Activated T-cell treated with anti-CD3 and anti-CD28 coated beads, Interleukin-2, amount 50 U/mL, for 1 hour (primary cell): ENCODE measurements around the gene TNIP1.

Source experiments
- DNase-seq: peaks from one replicate; pipeline ENCODE4 v3.0.0-alpha.2; 2020

Gene TNIP1

DNA sequence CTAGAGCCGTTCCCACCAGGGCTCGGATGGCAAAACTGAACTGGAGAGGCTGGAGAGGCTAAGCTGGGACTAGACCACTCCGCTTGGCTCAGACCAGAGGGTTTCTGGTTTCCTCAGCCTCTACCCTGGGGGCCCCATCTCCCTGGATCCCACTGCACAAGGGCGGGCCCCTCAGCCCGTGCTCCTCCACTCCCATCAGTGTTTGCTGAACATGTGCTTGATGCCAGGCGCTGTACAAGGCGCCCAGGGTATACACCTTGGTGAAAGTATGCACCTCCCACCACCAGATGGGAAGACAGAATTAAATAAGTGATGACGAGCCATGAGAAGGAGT is 42.5 kb downstream of the TNIP1 start:
- DNase-seq, result no peak

DNA sequence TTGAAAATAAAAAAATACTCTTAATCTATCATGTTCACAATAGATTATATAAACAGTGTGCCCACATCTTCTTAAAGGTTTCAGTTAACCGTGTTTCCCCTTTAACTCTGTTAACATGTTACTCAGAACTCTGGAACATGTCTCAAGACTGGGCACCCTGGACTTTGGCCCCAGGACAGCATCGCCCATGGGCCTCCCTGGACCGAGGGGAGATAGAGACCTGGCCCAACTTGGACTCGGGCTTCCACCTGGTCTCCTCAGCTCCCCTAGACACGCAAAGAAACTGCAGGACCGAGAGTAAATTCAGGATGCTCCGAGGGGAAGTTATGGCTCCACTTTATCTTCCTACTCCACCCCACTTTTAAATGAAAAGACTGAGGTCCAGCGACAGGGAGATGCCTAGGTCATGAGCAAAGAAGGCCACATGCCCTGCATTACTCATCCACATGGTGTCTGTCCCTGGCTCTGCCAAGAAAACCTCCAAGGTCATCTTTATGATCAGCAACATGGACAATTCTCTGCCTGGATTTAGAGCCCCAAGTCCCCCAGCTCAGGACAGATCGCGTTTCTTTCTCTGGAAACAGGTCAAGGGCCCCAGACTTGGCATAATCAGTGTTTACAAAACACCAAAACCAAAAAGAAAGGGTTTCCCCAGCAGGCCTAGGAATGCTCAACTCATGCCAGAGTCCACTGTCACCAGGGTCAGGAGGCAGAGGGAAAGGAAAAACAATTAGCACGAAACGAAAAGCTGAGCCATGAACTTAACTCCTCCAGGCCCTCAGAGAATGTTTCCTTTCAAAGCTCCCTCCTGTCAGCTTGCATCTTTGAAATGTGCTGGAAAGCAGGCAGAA is 43.0 kb downstream of the TNIP1 start:
- no peak for DNase-seq

DNA sequence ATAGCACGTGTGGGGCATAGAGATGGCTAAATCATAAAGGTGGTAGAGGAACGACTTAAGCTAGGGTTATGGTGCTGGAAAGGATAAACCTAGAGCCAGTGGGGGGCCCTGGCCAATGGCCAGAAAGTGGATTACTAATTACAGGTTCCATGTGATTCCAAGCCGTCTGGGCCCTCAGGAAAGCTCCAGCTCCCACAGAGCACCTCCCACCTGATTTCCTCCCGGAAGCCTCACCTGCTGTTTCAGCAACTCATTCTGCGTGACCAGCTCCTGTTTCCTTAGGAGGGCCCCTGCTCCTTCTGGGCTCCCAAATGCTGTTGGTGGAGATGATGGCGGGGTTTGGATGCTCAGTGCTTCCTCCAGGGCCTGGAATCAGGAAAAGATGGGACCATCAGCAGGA is 44.3 kb downstream of the TNIP1 start:
- DNase-seq, result no peak

DNA sequence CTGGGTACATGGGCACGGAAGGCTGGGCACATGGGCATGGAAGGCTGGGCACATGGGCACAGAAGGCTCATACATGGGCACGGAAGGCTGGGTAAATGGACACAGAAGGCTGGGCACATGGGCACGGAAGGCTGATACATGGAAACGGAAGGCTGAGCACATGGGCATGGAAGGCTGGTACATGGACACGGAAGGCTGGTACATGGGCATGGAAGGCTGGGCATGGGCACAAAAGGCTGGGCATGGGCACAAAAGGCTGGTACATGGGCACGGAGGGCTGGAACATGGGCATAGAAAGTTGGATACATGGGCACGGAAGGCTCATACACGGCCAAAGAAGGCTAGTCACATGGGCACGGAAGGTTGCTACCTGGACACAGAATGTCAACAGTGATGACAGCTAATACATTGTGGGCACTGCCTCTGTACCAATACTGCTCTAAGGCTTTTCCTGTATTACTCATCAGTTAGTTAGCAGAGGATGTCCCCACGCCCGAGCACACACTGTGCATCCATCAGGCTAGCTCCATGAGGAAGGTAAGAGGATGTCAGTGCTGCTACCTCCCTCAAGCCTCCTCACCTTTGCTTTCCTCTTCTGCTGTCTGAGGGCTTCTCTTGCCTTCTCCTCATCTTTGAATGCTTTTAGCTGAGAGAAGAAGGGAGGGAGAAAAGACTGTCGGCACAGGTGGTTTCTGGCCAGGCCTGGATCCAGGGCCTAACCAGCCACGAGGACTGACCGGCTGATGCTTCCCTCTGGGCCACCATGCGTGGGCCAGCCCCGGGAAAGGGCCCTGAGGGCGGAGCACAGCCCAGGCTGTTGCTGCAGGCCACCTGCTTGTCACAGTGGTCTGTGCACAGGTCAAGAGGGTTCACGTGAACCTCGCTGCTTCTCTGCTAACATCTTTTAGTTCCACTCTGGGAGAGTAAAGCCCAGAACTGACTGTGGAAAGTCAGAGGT is 46.1 kb downstream of the TNIP1 start:
- DNase-seq, result no peak

DNA sequence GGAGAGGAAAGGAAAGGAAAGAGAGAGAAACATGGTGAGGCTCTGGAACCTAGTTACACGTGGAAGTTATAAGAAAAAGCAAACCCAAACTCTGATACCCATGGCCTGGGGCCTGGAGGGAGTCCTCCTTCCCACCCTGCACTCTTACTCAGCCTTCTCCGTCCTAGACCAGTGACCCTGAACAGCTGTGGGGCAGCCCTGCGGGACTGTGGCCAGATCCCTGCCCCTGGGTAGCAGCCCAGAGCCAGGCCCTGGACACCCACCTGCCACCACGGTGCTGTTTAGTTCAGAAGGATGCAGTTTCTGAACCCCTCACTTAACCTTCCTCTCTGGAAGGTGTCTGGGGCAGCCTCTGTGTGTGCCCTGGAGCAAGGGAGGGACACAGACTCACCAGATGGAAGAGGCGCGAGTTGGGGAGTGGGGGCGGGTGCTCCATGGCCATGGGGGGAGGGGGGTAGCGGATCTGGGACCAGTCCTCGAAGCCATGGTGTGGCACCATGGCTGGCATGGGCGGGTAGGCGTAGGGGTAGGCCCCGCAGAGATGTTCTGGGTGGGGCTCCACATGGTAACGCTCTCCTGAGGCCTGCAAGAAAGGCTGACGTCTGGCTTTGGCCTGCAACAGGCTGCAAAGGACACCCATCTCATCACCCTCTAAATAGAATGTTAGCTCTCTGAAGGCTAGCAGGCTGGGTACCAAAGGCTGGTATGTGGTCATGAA is 47.5 kb downstream of the TNIP1 start:
- no peak for DNase-seq

DNA sequence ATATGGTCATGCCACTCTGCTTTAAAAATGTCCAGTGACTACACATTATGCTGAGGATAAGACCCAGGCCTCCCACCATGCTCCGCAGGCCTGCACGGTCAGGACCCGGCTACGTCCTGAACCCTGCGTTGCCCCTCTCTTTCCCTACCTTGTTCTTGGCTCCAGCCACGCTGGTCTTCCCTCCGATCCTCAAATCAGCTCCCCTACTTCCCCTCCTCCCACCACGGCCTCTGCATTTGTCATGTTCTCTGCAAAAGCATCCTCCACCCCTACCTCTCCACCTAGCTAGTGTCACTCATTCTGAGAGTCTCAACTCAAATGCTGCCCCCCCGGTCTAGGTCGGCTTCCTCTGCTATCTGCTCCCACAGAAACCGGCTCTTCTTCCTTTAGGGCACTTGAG is 49.3 kb downstream of the TNIP1 start:
- no peak for DNase-seq

DNA sequence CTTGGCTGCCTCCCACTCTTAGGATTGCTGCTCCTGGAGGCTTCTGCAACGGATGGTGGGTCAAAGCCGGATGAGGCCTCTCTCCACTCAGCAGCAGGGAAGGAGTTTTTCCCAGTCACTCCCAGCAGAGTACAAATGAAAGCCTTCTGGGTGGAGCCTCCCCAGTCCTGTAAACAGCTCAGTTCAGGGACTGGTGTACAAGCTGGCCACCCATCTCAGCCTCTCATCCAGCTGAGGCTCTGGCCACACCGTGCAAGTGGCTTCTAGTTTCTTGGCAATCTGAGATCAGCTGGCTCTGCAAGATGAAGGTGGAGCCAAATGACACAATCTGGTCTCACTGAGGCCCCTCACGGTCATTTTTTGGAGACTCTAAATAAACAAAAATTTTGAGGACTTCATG is 50.5 kb downstream of the TNIP1 start:
- no peak for DNase-seq

DNA sequence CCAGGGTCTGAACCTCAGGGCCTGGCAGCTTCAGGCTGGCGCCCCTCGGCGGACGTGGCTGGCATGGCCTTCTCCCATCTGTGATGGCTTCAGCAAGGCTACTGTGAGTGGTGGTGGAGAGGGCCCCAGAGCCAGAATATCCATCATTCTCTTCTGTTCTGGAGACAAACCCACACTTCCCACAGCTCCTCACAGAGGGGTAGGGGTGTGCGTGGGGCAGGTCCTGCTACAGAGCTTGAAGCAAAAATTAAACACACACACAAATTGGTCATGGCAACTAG is 50.8 kb downstream of the TNIP1 start:
- DNase-seq, result no peak

DNA sequence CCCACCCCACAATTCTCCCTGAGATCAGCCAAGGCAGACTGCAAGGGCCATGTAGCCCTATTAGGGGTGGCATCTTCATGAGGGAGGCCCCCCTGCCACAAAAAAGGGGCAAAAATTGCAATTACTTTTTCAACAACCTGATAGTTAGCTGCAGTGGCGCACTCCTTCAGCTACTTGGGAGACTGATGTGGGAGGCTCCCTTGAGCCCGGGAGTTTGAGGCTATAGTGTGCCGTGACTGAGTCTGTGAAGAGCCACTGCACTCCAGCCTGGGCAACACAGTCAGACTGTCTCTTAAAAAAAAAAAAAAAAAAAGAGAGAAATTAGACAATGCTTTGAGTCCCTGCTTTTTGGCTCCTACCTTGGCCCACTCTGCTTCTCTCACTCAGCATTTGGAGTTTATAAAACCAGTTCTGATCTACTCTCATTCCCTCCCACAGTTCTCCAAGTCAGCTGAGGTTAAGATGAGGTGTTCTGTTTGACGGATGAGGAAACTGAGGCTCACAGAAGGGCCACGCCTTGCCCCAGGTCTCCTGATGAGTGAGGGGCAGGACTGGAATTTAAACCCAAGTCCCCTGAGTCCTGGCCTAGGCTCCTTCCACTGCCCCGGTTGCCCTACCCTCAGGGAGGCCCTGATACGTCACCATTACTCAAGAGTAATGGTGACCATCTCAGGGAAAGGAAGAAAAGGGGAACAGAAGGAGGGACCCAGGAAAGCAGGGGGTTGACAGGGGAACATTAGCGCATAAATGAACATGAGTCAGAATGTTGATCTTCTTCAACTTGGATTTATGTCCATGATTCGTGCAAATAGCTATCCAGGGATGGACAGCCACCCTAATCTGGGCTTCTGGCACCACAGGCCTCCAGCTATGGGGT is 51.4 kb downstream of the TNIP1 start:
- no peak for DNase-seq

DNA sequence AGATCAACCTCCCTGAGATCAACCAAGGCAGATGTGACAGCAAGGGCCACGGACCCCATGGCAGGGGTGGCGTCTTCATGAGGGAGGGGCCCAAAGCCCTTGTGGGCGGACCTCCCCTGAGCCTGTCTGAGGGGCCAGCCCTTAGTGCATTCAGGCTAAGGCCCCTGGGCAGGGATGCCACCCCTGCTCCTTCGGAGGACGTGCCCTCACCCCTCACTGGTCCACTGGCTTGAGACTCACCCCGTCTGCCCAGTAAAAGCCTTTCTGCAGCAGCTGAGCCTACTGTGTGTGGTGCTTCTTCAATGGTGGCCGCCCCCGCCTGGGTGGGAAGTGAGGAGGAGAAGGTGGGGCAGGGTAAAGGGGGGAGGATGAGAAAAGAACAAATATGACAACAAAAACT is 52.1 kb downstream of the TNIP1 start:
- no peak for DNase-seq

DNA sequence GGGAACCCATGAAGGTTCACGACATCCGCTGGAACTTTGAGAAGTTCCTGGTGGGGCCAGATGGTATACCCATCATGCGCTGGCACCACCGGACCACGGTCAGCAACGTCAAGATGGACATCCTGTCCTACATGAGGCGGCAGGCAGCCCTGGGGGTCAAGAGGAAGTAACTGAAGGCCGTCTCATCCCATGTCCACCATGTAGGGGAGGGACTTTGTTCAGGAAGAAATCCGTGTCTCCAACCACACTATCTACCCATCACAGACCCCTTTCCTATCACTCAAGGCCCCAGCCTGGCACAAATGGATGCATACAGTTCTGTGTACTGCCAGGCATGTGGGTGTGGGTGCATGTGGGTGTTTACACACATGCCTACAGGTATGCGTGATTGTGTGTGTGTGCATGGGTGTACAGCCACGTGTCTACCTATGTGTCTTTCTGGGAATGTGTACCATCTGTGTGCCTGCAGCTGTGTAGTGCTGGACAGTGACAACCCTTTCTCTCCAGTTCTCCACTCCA is 52.8 kb downstream of the TNIP1 start:
- no peak for DNase-seq

DNA sequence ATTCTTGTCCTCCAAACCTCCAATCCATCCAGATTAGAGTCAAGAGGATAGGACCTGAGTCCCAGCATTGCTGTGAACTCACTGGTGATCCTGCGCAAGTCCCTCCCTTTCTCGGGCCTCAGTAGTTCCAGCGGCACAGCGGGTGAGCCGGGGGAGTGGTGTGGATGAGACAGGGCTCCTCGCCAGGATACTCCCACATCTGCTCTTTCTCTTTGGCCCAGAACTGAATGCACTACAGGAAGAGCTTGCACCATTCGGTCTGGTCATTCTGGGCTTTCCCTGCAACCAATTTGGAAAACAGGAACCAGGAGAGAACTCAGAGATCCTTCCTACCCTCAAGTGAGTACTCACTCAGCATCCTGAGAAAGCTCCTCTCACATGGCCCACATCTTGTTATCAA is 54.2 kb downstream of the TNIP1 start:
- no peak for DNase-seq

DNA sequence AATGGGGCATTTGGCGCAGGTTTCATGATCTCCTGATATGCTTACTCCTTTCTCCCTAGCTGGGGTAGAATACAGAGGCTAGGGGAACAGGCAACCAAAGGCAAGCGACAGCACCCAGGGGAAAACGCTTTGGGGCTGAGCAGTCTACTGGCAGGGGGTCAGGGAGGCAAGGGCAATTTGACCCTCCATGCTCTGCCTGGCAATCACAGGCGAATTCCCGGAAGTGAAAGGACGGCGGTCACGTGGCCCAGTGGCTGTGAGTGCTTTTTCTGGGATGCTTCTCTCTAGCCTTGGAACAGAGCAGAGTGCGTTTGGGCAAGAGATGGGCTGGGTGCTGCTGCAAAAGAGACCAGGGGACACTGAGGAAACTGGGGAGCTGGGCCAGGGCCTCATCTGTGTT is 54.7 kb downstream of the TNIP1 start:
- DNase-seq, result no peak

DNA sequence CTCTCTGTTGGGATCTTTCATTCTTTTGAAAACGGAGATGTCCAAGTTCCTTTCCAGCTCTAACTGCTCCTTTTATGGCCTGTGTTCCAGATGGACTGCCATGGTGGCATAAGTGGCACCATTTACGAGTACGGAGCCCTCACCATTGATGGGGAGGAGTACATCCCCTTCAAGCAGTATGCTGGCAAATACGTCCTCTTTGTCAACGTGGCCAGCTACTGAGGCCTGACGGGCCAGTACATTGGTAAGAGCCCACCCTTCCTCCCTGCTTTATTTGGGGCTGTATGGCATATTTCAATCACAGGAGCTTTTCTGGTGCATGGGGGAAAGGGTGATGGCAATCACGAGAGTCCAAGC is 55.6 kb downstream of the TNIP1 start:
- no peak for DNase-seq

DNA sequence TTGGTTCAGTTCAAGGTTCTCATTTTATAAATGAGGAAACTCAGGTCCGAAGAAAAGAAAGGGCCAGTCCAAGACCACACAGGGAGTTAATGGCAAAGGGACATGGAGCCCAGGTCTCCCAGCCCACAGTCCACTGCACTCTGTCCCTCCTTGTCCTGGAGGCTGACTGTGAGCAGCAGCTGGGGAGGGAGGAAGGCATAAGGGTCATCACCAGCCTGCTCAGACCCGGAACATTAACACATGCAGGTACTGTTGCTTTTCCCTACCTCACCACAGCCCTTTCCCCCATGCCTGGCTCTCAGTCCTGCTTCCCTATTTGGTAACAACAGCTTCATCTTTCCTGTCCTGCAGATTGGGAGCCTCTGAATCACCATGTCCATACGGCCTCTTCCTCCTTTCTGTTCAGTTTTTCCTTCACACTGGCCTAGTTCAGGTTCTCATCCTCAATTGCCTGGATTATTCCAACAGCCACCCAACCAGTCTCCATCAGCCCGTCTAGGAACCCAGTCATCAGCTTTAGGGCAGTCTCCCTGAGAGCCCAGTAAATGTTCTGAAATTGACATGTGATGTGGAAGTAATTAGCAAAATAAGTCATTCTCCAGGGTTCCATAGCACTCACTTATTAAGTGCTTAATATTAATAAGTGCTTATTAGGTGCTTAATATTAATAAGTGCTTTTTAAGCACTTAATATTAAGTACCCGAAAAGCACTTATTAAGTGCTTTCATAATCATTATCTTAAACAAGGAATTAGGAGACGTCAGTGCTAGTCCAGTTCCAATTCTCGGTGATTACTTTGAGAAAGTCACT is 56.2 kb downstream of the TNIP1 start:
- DNase-seq, result no peak

DNA sequence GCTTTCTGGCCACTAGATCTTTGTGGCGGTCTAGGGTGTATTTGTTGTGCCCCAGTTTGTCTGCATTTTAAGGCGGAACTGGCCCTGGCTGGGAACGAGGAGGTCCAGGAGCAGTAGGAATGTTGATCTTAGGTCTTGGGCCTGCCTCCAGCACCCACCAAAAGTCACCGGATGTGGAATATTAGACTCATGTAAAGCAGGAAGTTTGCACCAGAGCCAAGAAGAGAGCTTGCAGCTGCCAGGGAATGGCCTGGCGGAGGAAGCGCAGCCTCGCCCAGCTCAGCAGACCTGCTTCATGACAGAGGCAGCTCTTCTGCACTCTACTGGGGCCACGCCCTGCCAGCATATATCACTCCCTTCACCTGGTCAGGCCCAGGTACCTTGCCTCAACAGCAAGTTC is 57.2 kb downstream of the TNIP1 start:
- no peak for DNase-seq

DNA sequence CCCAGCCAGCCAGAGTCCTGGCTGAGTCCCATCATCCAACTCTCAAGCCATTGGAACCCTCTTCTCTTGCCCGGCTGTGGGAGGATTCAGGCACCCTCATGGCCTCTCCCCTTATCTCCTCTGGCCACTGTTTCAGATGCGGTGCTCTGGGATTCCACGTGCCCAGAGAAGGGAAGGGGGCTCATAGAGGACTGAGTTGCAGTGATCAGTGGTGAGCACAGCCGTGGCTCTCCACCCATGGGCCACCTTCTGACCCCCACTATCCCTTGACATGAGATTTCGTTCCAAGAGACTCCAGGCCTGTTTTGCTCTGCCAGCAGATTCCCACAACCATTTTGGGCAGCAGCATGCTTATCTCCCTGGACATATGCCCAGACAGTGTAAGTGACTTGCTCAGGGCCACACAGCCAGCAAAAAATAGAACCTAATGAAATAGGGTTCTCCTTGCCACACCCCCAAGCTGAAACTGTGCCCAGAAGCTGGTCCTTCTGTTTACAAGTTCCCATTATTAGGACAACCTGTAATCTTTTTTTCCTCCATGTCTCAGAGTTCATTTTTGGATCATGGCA is 57.7 kb downstream of the TNIP1 start:
- DNase-seq, result no peak

DNA sequence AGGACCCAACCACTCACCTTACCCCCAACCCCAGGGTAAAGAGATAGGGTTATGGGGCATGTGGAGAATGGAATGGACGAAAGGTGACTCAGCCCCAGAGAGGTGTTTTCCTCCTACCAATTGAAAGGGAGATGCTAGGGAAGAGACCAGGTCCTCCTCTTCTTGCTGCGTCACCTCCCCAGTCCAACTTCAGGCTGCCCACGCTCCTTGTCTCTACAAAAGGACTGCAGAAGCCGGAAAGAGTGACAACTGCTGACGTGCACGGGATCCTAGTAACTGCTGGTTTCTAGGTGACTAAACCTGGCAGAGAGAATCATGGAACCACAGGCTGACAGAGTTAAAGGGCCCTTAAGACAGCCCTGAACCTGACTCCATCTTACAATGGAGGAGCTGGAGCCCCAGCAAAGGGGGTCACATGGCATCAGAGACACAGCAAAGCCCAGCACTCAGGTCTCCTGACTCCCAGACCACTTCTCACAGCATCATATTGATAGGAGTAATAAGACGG is 58.3 kb downstream of the TNIP1 start:
- DNase-seq, result no peak

DNA sequence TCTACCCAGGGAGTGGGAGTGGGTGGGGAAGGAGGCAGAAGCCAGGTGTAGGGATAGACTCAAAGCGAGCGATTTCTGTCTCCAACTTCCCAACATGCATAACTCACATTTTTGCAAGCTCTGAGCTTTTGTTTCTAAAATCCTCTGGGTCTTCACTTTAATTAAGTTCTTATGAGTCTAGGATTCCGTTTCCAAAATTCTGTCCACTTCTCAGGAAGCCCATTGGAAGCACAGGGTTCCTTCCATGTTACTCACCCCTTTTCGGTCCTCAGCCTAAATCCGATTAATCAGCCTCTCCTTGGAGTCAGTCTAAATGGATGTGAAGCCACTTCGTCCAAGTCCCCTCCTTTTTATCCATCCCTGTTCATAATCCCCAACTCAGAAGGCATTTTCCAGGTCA is 59.1 kb downstream of the TNIP1 start:
- DNase-seq, result no peak

DNA sequence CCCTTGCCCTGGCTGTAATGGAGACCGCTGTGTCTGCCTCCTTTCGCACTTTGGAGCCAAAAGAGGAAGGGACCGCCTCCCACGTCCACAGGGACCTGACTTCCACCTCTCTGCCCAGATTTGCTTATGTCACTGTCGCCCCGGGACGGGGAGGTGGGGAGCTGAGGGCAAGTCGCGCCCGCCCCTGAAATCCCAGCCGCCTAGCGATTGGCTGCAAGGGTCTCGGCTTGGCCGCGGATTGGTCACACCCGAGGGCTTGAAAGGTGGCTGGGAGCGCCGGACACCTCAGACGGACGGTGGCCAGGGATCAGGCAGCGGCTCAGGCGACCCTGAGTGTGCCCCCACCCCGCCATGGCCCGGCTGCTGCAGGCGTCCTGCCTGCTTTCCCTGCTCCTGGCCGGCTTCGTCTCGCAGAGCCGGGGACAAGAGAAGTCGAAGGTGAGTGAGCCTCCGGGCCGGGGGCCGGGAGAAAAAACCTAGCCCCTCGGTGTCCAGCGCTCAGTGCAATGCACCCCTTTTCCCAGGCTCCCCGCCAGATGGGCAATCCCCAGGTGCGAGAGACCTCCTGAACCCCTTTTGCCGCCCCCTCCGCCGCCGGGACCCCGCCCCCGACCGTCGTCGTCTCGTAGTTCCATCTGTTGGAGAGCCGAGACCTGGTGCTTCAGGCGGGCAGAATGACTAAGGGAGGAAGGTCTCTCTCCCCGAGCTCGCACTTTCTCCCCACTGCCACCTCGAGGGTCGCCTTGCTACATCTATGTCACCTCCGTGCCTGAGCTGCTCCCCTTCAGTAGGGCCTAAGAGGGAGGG is 60.3 kb downstream of the TNIP1 start, which contains the start of gene GPX3:
GPX3 (plus strand) TSS at position 288 of the 807 bp plus-strand sequence; CDS start at position 352, 64 bp downstream.
- peak; percentile 48 for DNase-seq
